ENCODE data around the gene GLI1.

The GLI1 gene

DNA sequence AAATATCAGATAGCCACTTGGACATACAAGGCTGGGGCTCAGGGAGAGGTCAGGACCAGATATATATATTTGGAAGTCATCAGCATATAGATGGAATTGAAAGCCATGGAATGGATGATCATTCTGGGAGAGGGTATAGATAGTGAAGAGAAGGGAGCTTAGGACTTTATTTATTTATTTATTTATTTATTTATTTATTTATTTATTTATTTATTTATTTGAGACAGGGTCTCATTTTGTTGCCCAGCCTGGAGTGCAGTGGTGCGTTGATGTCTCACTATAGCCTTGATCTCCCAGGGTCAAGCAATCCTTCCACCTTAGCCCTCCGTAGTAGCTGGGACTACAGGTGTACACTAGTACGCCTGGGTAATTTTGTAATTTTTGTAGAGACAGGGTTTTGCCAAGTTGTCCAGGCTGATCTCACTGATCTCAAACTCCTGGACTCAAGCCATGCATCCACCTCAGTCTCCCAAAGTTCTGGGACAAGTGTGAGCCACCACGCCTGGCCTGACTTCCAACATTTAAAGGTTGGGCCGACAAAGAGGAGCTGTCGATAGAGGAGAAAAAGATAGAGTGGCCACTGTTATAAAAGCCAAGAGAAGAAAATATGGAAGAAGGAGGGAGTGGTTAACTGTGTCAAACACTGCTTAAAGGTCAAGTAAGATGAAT lies 13.2 kb upstream of the GLI1 start:
- Histone ChIP-seq H3K27me3 (ENCODE audit: insufficient read depth, poor library complexity, severe bottlenecking) (no peaks in the 10 kb centered on the region), H3K4me3 (replicated peaks; ENCODE audit: insufficient read depth, low read length) (no peak overlapping the region), H3K27ac (replicated peaks) (no peak overlapping the region)
- TF ChIP-seq, protein P1, sequence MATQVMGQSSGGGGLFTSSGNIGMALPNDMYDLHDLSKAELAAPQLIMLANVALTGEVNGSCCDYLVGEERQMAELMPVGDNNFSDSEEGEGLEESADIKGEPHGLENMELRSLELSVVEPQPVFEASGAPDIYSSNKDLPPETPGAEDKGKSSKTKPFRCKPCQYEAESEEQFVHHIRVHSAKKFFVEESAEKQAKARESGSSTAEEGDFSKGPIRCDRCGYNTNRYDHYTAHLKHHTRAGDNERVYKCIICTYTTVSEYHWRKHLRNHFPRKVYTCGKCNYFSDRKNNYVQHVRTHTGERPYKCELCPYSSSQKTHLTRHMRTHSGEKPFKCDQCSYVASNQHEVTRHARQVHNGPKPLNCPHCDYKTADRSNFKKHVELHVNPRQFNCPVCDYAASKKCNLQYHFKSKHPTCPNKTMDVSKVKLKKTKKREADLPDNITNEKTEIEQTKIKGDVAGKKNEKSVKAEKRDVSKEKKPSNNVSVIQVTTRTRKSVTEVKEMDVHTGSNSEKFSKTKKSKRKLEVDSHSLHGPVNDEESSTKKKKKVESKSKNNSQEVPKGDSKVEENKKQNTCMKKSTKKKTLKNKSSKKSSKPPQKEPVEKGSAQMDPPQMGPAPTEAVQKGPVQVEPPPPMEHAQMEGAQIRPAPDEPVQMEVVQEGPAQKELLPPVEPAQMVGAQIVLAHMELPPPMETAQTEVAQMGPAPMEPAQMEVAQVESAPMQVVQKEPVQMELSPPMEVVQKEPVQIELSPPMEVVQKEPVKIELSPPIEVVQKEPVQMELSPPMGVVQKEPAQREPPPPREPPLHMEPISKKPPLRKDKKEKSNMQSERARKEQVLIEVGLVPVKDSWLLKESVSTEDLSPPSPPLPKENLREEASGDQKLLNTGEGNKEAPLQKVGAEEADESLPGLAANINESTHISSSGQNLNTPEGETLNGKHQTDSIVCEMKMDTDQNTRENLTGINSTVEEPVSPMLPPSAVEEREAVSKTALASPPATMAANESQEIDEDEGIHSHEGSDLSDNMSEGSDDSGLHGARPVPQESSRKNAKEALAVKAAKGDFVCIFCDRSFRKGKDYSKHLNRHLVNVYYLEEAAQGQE (IDR thresholded peaks at IDR 0.05; ENCODE audit: insufficient replicate concordance, low read depth): no peak
- TF ChIP-seq SPI1 (IDR thresholded peaks at IDR 0.05; ENCODE audit: borderline replicate concordance, low read depth) (no peak), POLR2AphosphoS5 (IDR thresholded peaks at IDR 0.05; ENCODE audit: low read depth) (no peak)
- TF ChIP-seq, protein P2, sequence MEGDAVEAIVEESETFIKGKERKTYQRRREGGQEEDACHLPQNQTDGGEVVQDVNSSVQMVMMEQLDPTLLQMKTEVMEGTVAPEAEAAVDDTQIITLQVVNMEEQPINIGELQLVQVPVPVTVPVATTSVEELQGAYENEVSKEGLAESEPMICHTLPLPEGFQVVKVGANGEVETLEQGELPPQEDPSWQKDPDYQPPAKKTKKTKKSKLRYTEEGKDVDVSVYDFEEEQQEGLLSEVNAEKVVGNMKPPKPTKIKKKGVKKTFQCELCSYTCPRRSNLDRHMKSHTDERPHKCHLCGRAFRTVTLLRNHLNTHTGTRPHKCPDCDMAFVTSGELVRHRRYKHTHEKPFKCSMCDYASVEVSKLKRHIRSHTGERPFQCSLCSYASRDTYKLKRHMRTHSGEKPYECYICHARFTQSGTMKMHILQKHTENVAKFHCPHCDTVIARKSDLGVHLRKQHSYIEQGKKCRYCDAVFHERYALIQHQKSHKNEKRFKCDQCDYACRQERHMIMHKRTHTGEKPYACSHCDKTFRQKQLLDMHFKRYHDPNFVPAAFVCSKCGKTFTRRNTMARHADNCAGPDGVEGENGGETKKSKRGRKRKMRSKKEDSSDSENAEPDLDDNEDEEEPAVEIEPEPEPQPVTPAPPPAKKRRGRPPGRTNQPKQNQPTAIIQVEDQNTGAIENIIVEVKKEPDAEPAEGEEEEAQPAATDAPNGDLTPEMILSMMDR (IDR thresholded peaks at IDR 0.05; ENCODE audit: insufficient read depth, low read length): no peak
- DNase-seq (ENCODE audit: low read depth in 1 of 2, low spot score in 1 of 2): no peak

DNA sequence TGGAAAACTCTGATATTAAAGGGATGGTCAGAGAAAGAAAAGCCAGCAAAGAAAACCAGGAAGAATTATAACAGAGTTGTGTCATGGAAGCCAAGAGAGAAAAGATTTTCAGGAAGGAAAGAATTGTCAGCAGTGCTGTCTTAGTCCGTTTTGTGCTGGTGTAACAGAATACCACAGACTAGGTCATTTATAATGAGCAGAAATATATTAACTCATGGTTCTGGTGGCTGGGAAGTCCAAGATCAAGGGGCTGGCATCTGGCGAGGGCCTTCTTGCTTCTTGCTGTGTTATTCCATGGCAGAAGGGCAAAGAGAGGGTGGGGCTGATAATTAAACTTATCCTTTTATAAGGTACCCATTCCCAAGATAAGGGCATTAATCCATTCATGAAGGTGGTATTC lies 10.9 kb upstream of the GLI1 start:
- Histone ChIP-seq H3K4me3 (replicated peaks; ENCODE audit: insufficient read depth, low read length) (no peak overlapping the region), H3K27ac (replicated peaks) (no peak overlapping the region), H3K27me3 (ENCODE audit: insufficient read depth, poor library complexity, severe bottlenecking) (no peaks in the 10 kb centered on the region)
- no peak for DNase-seq (ENCODE audit: low read depth in 1 of 2, low spot score in 1 of 2)
- TF ChIP-seq, protein P1 (IDR thresholded peaks at IDR 0.05; ENCODE audit: insufficient replicate concordance, low read depth): no peak
- TF ChIP-seq POLR2AphosphoS5 (IDR thresholded peaks at IDR 0.05; ENCODE audit: low read depth): no peak
- TF ChIP-seq, protein P2 (IDR thresholded peaks at IDR 0.05; ENCODE audit: insufficient read depth, low read length): no peak
- TF ChIP-seq GABPA (IDR thresholded peaks at IDR 0.05; ENCODE audit: low read depth): no peak
- TF ChIP-seq SPI1 (IDR thresholded peaks at IDR 0.05; ENCODE audit: borderline replicate concordance, low read depth): no peak

DNA sequence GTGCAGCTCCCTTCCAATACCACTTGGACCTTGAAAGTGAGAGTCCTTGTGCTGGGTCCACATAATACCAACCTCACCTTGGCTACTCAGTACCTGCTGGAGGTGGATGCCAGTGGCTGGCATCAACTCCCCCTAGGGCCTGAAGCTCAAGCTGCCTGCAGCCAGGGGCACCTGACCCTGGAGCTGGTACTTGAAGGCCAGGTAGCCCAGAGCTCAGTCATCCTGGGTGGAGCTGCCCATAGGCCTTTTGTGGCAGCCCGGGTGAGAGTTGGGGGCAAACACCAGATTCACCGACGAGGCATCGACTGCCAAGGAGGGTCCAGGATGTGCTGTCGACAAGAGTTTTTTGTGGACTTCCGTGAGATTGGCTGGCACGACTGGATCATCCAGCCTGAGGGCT lies 10.2 kb upstream of the GLI1 start:
- H3K27me3 ChIP-seq (ENCODE audit: insufficient read depth, poor library complexity, severe bottlenecking): no peaks in the 10 kb centered on the region
- TF ChIP-seq SPI1 (IDR thresholded peaks at IDR 0.05; ENCODE audit: borderline replicate concordance, low read depth) (no peak), GABPA (IDR thresholded peaks at IDR 0.05; ENCODE audit: low read depth) (no peak), POLR2AphosphoS5 (IDR thresholded peaks at IDR 0.05; ENCODE audit: low read depth) (no peak)
- TF ChIP-seq, protein P1 (IDR thresholded peaks at IDR 0.05; ENCODE audit: insufficient replicate concordance, low read depth): no peak
- TF ChIP-seq, protein P2 (IDR thresholded peaks at IDR 0.05; ENCODE audit: insufficient read depth, low read length): no peak
- no peak overlapping the region for H3K4me3 ChIP-seq (replicated peaks; ENCODE audit: insufficient read depth, low read length)
- H3K27ac ChIP-seq (replicated peaks): no peak overlapping the region
- no peak for DNase-seq (ENCODE audit: low read depth in 1 of 2, low spot score in 1 of 2)
